Measurements from ENCODE around the gene NKD1.

NKD1 gene

GRCh38 chr16:50517450-50518252 is 30.5 kb upstream of the NKD1 start:
- H3K9me2 ChIP-seq (replicated peaks; ENCODE audit: insufficient read depth, low read length), result no peaks in the 10 kb centered on the region
- H3K9me3 ChIP-seq (replicated peaks; ENCODE audit: insufficient read depth, low read length), result no peaks in the 10 kb centered on the region
- H3K4me1 ChIP-seq (ENCODE audit: low read length), result no peaks in the 10 kb centered on the region
- H2AFZ ChIP-seq (ENCODE audit: low read length), result no peak overlapping the region
- H3K27me3 ChIP-seq (replicated peaks; ENCODE audit: insufficient read depth, low read length), result no peaks in the 10 kb centered on the region
- H3F3A ChIP-seq (ENCODE audit: insufficient read depth, low read length), result no peaks in the 10 kb centered on the region
- no peak overlapping the region for H3K4me2 ChIP-seq (ENCODE audit: low read depth, low read length)
- no peaks in the 10 kb centered on the region for H3K36me3 ChIP-seq (replicated peaks; ENCODE audit: insufficient read depth, low read length)
- no peak overlapping the region for H3K4me3 ChIP-seq (ENCODE audit: low read length)
- H4K20me1 ChIP-seq (ENCODE audit: insufficient read depth, low read length), result no peaks in the 10 kb centered on the region
- TF ChIP-seq CTCF (IDR thresholded peaks at IDR 0.05; ENCODE audit: low read length), result no peak
- no peak for DNase-seq
- no peaks in the 10 kb centered on the region for H3K79me2 ChIP-seq (ENCODE audit: low read length)
- no peak overlapping the region for H3K9ac ChIP-seq (ENCODE audit: low read length)
- H3K27ac ChIP-seq (ENCODE audit: low read length), result no peak overlapping the region

- no peaks in the 10 kb centered on the region for H3K36me3 ChIP-seq (replicated peaks; ENCODE audit: insufficient read depth, low read length)
- H3K9ac ChIP-seq (ENCODE audit: low read length), result no peak overlapping the region
- H3K4me2 ChIP-seq (ENCODE audit: low read depth, low read length), result no peak overlapping the region
- no peaks in the 10 kb centered on the region for H3K27me3 ChIP-seq (replicated peaks; ENCODE audit: insufficient read depth, low read length)
- H3K4me3 ChIP-seq (ENCODE audit: low read length), result no peak overlapping the region
- no peaks in the 10 kb centered on the region for H3K79me2 ChIP-seq (ENCODE audit: low read length)
- no peaks in the 10 kb centered on the region for H3K9me3 ChIP-seq (replicated peaks; ENCODE audit: insufficient read depth, low read length)
- TF ChIP-seq EZH2 (optimal IDR thresholded peaks at IDR 0.05; ENCODE audit: low read depth, low read length) (no peak), CTCF (IDR thresholded peaks at IDR 0.05; ENCODE audit: low read length) (no peak), EZH2phosphoT487 (IDR thresholded peaks at IDR 0.05; ENCODE audit: low read length) (no peak)
- H4K20me1 ChIP-seq (ENCODE audit: insufficient read depth, low read length), result no peaks in the 10 kb centered on the region
- DNase-seq, result no peak
- no peak overlapping the region for H3K27ac ChIP-seq (ENCODE audit: low read length)
- H2AFZ ChIP-seq (ENCODE audit: low read length), result no peak overlapping the region
- H3K4me1 ChIP-seq (ENCODE audit: low read length), result no peaks in the 10 kb centered on the region
- H3K9me2 ChIP-seq (replicated peaks; ENCODE audit: insufficient read depth, low read length), result no peaks in the 10 kb centered on the region
- no peaks in the 10 kb centered on the region for H3F3A ChIP-seq (ENCODE audit: insufficient read depth, low read length)
Observed at GRCh38 chr16:50519001-50519400, 29.2 kb upstream of the NKD1 start.

- Histone ChIP-seq H3K27me3 (replicated peaks; ENCODE audit: insufficient read depth, low read length) (no peaks in the 10 kb centered on the region), H3K4me1 (ENCODE audit: low read length) (no peaks in the 10 kb centered on the region), H3K9ac (ENCODE audit: low read length) (no peak overlapping the region), H3K4me2 (ENCODE audit: low read depth, low read length) (no peak overlapping the region), H3K79me2 (ENCODE audit: low read length) (no peaks in the 10 kb centered on the region), H3F3A (ENCODE audit: insufficient read depth, low read length) (no peaks in the 10 kb centered on the region), H3K36me3 (replicated peaks; ENCODE audit: insufficient read depth, low read length) (no peaks in the 10 kb centered on the region), H4K20me1 (ENCODE audit: insufficient read depth, low read length) (no peaks in the 10 kb centered on the region), H3K9me3 (replicated peaks; ENCODE audit: insufficient read depth, low read length) (no peaks in the 10 kb centered on the region), H3K4me3 (ENCODE audit: low read length) (no peak overlapping the region), H3K9me2 (replicated peaks; ENCODE audit: insufficient read depth, low read length) (no peaks in the 10 kb centered on the region), H3K27ac (ENCODE audit: low read length) (no peak overlapping the region), H2AFZ (ENCODE audit: low read length) (no peak overlapping the region)
- DNase-seq, result no peak
- no peak for TF ChIP-seq CTCF (IDR thresholded peaks at IDR 0.05; ENCODE audit: low read length)
- TF ChIP-seq EZH2phosphoT487 (IDR thresholded peaks at IDR 0.05; ENCODE audit: low read length), result no peak
- TF ChIP-seq EZH2 (optimal IDR thresholded peaks at IDR 0.05; ENCODE audit: low read depth, low read length), result no peak
Observed at GRCh38 chr16:50519602-50520001, 28.6 kb upstream of the NKD1 start.

Measured in MM.1S (cell line).